Cardiac fibroblast (primary cell): Measurements from ENCODE around the gene ZFP57.

ENCODE experiments used
- DNase-seq, 2 donors: peaks; one replicate each; pipeline versions ENCODE4 v3.0.0 to v3.0.0-alpha.2; 2010; ENCODE audit warnings: low read depth in 2 of 2
- H3K4me3 ChIP-seq, 2 donors: replicated peaks in 1 of 2; 1 replicate in 1 of 2; 2 replicates in 1 of 2; pipeline ENCODE4 v1.5.1; 2011; ENCODE audit warnings: low read depth in 2 of 2, low read length in 2 of 2, mild to moderate bottlenecking in 2 of 2, moderate library complexity in 1 of 2
- CTCF ChIP-seq: IDR thresholded peaks from one replicate; pipeline ENCODE4 v1.5.1; 2011; ENCODE audit warnings: low read depth, mild to moderate bottlenecking, low read length, inconsistent platforms

The ZFP57 gene

GRCh38 chr6:29656157-29656556 is 24.8 kb downstream of the ZFP57 start:
- no peak overlapping the region for H3K4me3 ChIP-seq
- DNase-seq: no peak
- no peak for TF ChIP-seq CTCF

- DNase-seq: no peak
- no peak for TF ChIP-seq CTCF
- no peak overlapping the region for H3K4me3 ChIP-seq
These were observed 25.3 kb downstream of the ZFP57 start for GRCh38 chr6:29655658-29656057.

GRCh38 chr6:29653452-29654038 is 27.4 kb downstream of the ZFP57 start:
- peak; percentile 74 for TF ChIP-seq CTCF
- DNase-seq: peak; percentile 83 to 85
- no peak overlapping the region for H3K4me3 ChIP-seq

- TF ChIP-seq CTCF: no peak
- H3K4me3 ChIP-seq: no peak overlapping the region
- no peak for DNase-seq
These were observed 28.8 kb downstream of the ZFP57 start for GRCh38 chr6:29652198-29652584.

DNA sequence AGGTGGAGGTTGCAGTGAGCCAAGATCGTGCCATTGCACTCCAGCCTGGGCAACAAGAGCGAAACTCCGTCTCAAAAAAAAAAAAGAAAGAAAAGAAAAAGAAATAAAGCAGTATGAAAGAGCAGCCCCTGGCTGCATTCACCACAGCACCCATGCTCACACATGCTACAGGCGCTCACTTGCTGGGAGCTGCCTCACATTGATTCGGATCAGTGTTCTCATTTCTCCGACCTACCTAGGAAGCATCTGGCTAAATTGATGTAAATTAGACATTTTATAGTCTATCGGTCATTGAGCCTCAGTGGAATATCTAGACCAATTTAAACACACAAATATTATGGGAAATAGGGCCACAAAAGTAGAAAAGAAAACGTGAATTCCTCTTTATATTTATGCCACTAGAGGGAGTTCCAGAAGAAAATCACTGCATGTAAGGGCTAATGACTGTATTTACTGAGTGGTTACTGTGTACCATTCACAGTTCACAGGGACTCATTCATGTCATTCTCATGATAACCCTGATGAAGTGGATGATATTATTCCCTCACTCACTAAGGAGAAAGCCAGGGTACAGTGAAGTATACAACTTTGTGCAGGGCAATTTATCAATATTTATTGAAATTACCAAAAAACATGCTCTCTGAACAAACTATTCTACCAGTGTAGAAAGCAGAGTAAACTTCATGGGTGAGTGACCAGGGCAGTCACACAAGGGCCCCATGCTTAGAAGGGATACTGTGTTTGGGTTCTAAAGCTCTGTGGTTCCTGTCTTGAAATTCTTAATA is 29.3 kb downstream of the ZFP57 start:
- peak; percentile 52 to 58 for DNase-seq
- TF ChIP-seq CTCF: peak; percentile 53
- no peak overlapping the region for H3K4me3 ChIP-seq

DNA sequence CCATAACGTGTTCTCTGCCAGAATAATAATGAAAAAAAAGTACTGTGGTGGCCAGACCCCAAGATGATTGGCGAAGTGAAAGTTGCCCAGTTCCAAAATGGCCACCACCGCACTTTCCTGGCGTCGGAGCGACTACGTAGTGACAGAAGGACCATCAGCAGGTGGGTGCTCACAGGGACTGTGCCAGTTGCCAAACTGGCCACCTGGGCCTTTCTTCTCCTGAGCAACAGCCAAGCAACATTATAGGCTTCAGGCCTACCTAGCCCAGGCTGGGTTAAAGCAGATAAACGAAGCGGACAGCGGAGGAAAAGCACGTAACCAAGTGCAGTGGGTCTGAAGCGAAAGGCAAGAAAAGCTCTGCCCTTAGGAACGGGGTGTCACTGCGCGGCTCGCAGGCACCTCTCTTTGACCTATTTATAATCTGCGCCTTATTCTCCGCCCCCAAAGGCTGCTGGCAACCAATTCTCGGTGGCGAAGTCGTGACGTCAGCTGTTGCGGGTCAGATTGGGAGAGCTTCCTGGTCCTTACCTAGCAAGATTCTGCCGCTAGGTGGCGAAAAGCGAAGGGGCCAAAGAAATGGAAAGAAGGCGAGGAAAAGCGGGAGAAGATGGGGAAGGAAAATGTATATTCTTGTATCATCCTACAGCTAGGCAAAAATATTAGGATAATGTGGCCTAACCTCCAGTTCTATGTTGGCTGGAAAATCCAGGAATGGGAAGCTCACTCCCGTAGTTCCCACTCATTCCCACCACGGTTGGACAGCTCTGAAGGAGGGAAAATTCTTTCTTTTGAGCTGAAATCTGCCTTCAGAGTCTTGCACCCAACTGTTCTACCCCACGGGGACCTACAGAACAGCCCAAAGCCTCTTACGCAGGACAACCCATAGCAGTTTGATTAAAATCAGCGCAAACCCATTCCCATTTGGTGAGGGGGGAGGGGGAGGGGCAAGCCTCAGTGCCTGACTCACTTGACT is 31.0 kb downstream of the ZFP57 start:
- peak; percentile 96 to 97 for DNase-seq
- TF ChIP-seq CTCF: peak; percentile 96

More for the DNA sequence above, 31.0 kb downstream of the ZFP57 start:
- peak overlapping the region; percentile 42 to 49 for H3K4me3 ChIP-seq
